Trophoblast cell (in vitro differentiated cells and primary cell): Measurements from ENCODE around the gene PPM1H.
"Not testable (repeated sequence)": the region's sequence is repeated elsewhere in the genome, so short reads cannot be mapped to it uniquely, and the experiment has no call there.

ENCODE experiments used
- DNase-seq, 2 donors: peaks; one replicate each; pipeline ENCODE4 v3.0.0-alpha.2; 2016
- H2AFZ ChIP-seq: 2 replicates; pipeline ENCODE4 v1.6.1; 2013; ENCODE audit warnings: low read length, moderate library complexity, mild to moderate bottlenecking; ENCODE audit not compliant: insufficient read depth, poor library complexity
- H2AK5ac ChIP-seq: 2 replicates; pipeline ENCODE4 v1.6.1; 2013; ENCODE audit warnings: mild to moderate bottlenecking, low read length
- H2BK120ac ChIP-seq: 2 replicates; pipeline ENCODE4 v1.6.1; 2013; ENCODE audit warnings: low read length, mild to moderate bottlenecking, moderate library complexity; ENCODE audit not compliant: insufficient read depth, poor library complexity
- H2BK12ac ChIP-seq: 2 replicates; pipeline ENCODE4 v1.6.1; 2013; ENCODE audit warnings: mild to moderate bottlenecking, low read length, moderate library complexity
- H2BK5ac ChIP-seq: 2 replicates; pipeline ENCODE4 v1.6.1; 2013; ENCODE audit warnings: low read length, low read depth, moderate library complexity, mild to moderate bottlenecking; ENCODE audit not compliant: poor library complexity
- H3K14ac ChIP-seq: 2 replicates; pipeline ENCODE4 v1.6.1; 2013; ENCODE audit warnings: mild to moderate bottlenecking, low read length
- H3K18ac ChIP-seq: 2 replicates; pipeline ENCODE4 v1.6.1; 2013; ENCODE audit warnings: mild to moderate bottlenecking, low read length
- H3K23ac ChIP-seq: 2 replicates; pipeline ENCODE4 v1.6.1; 2013; ENCODE audit warnings: low read length
- H3K27ac ChIP-seq: 2 replicates; pipeline ENCODE4 v1.5.1; 2013; ENCODE audit warnings: low read depth, mild to moderate bottlenecking, inconsistent platforms, low read length, moderate library complexity
- H3K27me3 ChIP-seq: 2 replicates; pipeline ENCODE4 v1.6.1; 2013; ENCODE audit warnings: inconsistent platforms, mild to moderate bottlenecking, low read length, moderate library complexity; ENCODE audit not compliant: insufficient read depth
- H3K36me3 ChIP-seq, 2 experiments: 1 replicate in 1 of 2; 2 replicates in 1 of 2; pipeline ENCODE4 v1.6.1; 2013; ENCODE audit warnings: low read length in 2 of 2, mild to moderate bottlenecking in 2 of 2, moderate library complexity in 1 of 2; ENCODE audit not compliant: insufficient read depth in 2 of 2, control insufficient read depth in 1 of 2
- H3K4ac ChIP-seq: 2 replicates; pipeline ENCODE4 v1.6.1; 2013; ENCODE audit warnings: low read depth, mild to moderate bottlenecking, low read length, moderate library complexity
- H3K4me1 ChIP-seq, 2 experiments: 1 replicate in 1 of 2; 2 replicates in 1 of 2; pipeline ENCODE4 v1.6.1; 2013; ENCODE audit warnings: low read length in 2 of 2, mild to moderate bottlenecking in 2 of 2, moderate library complexity in 1 of 2; ENCODE audit not compliant: insufficient read depth in 2 of 2, control insufficient read depth in 1 of 2
- H3K4me2 ChIP-seq: 2 replicates; pipeline ENCODE4 v1.6.1; 2013; ENCODE audit warnings: inconsistent platforms, mild to moderate bottlenecking, low read length, moderate library complexity
- H3K4me3 ChIP-seq: 2 replicates; pipeline ENCODE4 v1.5.1; 2013; ENCODE audit warnings: mild to moderate bottlenecking, low read depth, low read length, inconsistent platforms
- H3K79me1 ChIP-seq: one replicate; pipeline ENCODE4 v1.6.1; 2013; ENCODE audit warnings: low read length
- H3K79me2 ChIP-seq: 2 replicates; pipeline ENCODE4 v1.6.1; 2013; ENCODE audit warnings: low read length, mild to moderate bottlenecking; ENCODE audit not compliant: control insufficient read depth, insufficient read depth, poor library complexity
- H3K9ac ChIP-seq: 2 replicates; pipeline ENCODE4 v1.6.1; 2013; ENCODE audit warnings: mild to moderate bottlenecking, low read length
- H3K9me3 ChIP-seq: 2 replicates; pipeline ENCODE4 v1.6.1; 2013; ENCODE audit warnings: low read depth, mild to moderate bottlenecking, control low read depth, inconsistent platforms, low read length; ENCODE audit not compliant: insufficient read depth
- H4K12ac ChIP-seq: 2 replicates; pipeline ENCODE4 v1.6.1; 2013; ENCODE audit warnings: low read depth, mild to moderate bottlenecking, low read length, moderate library complexity
- H4K8ac ChIP-seq: 2 replicates; pipeline ENCODE4 v1.6.1; 2013; ENCODE audit warnings: low read depth, mild to moderate bottlenecking, low read length, moderate library complexity
- H4K91ac ChIP-seq: one replicate; pipeline ENCODE4 v1.6.1; 2013; ENCODE audit warnings: low read depth, mild to moderate bottlenecking, low read length, moderate library complexity
- WGBS: extraction: QIAGEN DNeasy Blood & Tissue Kit; methylation state at CpG from one replicate; pipeline ENCODE4 v1.1.7; 2013; ENCODE audit warnings: missing lambda C conversion rate; ENCODE audit not compliant: insufficient read length, insufficient coverage; ENCODE audit errors: extremely low coverage; 5-methylcytosine and 5-hydroxymethylcytosine counted together

Gene PPM1H

DNA sequence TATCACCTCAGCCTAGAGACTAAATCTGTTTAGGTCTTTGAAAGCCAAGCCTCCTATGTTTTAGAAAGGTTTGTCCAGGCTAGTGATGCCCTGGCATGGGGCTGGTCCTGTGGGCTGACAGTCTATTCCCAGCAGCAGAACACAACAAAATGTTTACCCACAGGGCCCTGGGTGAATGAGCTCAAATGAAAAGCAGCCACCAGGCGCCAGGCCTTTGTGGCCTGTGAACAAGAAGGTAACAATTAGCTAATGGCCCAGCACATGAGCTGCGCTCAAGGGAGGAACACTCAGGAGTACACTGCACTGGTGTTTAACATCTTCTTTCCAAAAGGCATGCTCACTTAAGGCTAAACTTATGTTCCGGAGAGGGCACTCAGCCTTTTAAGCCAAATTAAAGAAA, 266.2 kb downstream of the PPM1H start:
- Histone ChIP-seq H2BK12ac (no peak overlapping the region), H3K9me3 (no peaks in the 10 kb centered on the region), H3K4ac (no peak overlapping the region), H3K27ac (no peak overlapping the region), H3K4me3 (no peak overlapping the region), H2AK5ac (no peak overlapping the region), H2AFZ (no peak overlapping the region), H4K91ac (no peak overlapping the region), H3K79me1 (no peaks in the 10 kb centered on the region), H3K36me3 (no peaks in the 10 kb centered on the region), H4K8ac (no peak overlapping the region), H3K18ac (no peak overlapping the region), H3K9ac (no peak overlapping the region), H3K14ac (no peak overlapping the region), H3K4me2 (no peak overlapping the region), H2BK120ac (no peak overlapping the region), H2BK5ac (no peak overlapping the region), H3K4me1 (no peaks in the 10 kb centered on the region), H4K12ac (no peak overlapping the region), H3K79me2 (no peaks in the 10 kb centered on the region), H3K27me3 (no peaks in the 10 kb centered on the region), H3K23ac (no peak overlapping the region)
- WGBS: no CpG with 5 or more reads among the region's 3 CpGs
- no peak for DNase-seq

DNA sequence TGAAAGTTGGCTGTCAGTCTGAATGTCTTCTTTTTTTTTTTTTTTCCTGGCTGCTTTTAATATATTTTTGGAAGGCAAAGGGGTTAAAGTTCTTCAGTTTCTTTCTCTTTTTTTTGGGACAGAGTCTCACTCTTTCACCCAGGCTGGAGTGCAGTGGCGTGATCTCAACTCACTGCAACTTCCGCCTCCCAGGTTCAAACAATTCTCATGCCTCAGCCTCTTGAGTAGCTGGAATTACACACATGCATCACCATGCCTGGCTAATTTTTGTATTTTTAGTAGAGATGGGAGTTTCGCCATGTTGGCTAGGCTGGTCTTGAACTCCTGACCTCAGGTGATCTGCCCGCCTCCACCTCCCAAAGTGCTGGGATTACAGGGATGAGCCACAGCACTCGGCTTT, 270.0 kb downstream of the PPM1H start:
- H3K79me1 ChIP-seq, H3K27ac ChIP-seq, H3K23ac ChIP-seq, H2BK120ac ChIP-seq, H3K27me3 ChIP-seq, H3K4ac ChIP-seq, H3K4me1 ChIP-seq, H4K8ac ChIP-seq, H2AK5ac ChIP-seq, H3K36me3 ChIP-seq, H3K14ac ChIP-seq, H3K4me3 ChIP-seq, H3K9me3 ChIP-seq, H3K18ac ChIP-seq, H3K79me2 ChIP-seq, H4K12ac ChIP-seq, H2BK12ac ChIP-seq, H3K9ac ChIP-seq, DNase-seq, H2BK5ac ChIP-seq, H3K4me2 ChIP-seq, H2AFZ ChIP-seq, H4K91ac ChIP-seq: not testable (repeated sequence)
- no CpG with 5 or more reads among the region's 5 CpGs for WGBS

DNA sequence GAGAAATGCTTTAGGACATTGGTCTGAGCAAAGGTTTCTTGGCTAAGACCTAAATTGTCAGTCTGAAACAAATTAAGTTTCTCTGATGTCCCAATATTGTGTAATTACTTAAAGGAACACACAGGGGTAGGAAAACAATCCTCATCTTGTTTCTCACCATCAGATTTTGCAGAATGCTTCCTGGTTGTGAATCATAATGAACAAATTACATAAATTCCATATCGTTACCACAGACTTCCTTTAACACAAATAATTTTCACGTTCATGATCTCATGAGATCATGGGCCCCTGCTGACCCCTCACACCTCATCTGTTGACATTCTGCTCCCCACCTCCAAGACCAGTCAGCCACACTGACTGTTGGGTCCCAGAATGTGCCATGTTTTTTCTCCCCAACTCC, 274.2 kb downstream of the PPM1H start:
- Histone ChIP-seq H2BK12ac (no peak overlapping the region), H3K27me3 (no peaks in the 10 kb centered on the region), H3K4me2 (no peak overlapping the region), H3K79me2 (no peaks in the 10 kb centered on the region), H2AK5ac (no peak overlapping the region), H3K9me3 (no peaks in the 10 kb centered on the region), H3K4ac (no peak overlapping the region), H3K4me3 (no peak overlapping the region), H2AFZ (no peak overlapping the region), H2BK5ac (no peak overlapping the region), H3K27ac (no peak overlapping the region), H4K8ac (no peak overlapping the region), H2BK120ac (no peak overlapping the region), H4K12ac (no peak overlapping the region), H3K18ac (no peak overlapping the region), H3K79me1 (no peaks in the 10 kb centered on the region), H3K23ac (no peak overlapping the region), H4K91ac (no peak overlapping the region), H3K14ac (no peak overlapping the region), H3K9ac (no peak overlapping the region), H3K4me1 (peaks cover 0 to 2% of the 10 kb centered on the region in 2 experiments), H3K36me3 (no peaks in the 10 kb centered on the region)
- DNase-seq: peak in 1 of 2 donors; percentile 28
- WGBS: no CpG with 5 or more reads among the region's 2 CpGs

DNA sequence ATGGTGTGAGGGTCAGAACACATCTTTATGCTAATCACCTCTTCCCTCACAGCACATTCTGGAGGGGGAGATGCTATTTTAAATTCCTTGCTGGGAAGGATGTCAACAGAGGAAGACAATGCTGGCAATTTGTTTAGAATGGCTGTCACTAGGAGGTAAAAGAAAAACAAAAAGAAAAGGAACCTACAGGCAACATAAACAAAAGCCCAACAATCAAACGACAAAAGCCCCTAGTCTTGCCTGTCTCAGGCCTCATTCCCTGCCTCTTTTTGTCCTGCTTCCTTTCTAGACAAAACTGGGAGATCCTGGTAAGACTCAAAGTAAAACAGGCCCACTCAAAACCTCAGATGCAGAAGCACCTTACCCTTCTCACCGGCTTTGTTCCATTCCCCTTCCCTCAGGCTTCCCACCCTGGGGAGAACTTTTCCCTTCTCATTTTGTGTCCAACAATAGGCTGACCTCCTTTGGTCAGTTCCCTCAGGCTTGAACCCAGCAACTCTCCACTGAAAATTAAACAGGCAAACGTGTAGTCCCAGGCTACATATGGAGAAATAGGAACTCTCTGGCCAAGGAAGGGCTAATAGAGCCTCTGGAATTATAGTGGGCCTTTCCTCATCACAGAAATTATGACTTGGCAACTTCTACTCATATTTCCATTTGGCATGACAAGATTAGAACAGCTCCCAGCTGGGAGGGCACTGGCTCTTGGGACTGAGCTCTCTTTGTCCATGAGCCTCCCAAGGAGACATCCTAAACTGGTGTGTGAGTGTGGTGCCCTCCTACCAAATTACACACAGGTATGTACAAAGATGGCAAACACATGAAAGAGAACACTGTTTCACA, 275.3 kb downstream of the PPM1H start:
- no peak overlapping the region for H4K12ac ChIP-seq
- H2BK12ac ChIP-seq: no peak overlapping the region
- H3K23ac ChIP-seq: no peak overlapping the region
- H2AFZ ChIP-seq: no peak overlapping the region
- no peaks in the 10 kb centered on the region for H3K79me2 ChIP-seq
- no peak overlapping the region for H3K4me2 ChIP-seq
- H3K79me1 ChIP-seq: no peaks in the 10 kb centered on the region
- H3K27ac ChIP-seq: no peak overlapping the region
- no peak overlapping the region for H2AK5ac ChIP-seq
- no peak overlapping the region for H3K14ac ChIP-seq
- WGBS: no CpG with 5 or more reads among the region's 3 CpGs
- no peak overlapping the region for H4K8ac ChIP-seq
- H3K18ac ChIP-seq: no peak overlapping the region
- H3K9ac ChIP-seq: no peak overlapping the region
- peaks cover 4 to 5% of the 10 kb centered on the region in 2 experiments for H3K4me1 ChIP-seq
- H3K4ac ChIP-seq: no peak overlapping the region
- H4K91ac ChIP-seq: no peak overlapping the region
- no peaks in the 10 kb centered on the region for H3K9me3 ChIP-seq
- H2BK5ac ChIP-seq: no peak overlapping the region
- no peaks in the 10 kb centered on the region for H3K36me3 ChIP-seq
- no peaks in the 10 kb centered on the region for H3K27me3 ChIP-seq
- DNase-seq: no peak
- no peak overlapping the region for H3K4me3 ChIP-seq
- H2BK120ac ChIP-seq: no peak overlapping the region
